Measurements from ENCODE around the gene FBXO46. TPM values are rescaled to one million over a fixed set of nuclear protein-coding genes. Genes with fewer than 3 reads are reported as not detected.
A peak's percentile ranks its signal among the peaks of the same experiment; 100 is the strongest.

The FBXO46 gene
- total RNA-seq, 1 experiment from 2014 or later = 43.9 TPM

GRCh38 chr19:45742969-45743368 is 12.3 kb upstream of the FBXO46 start:
- no peak overlapping the region for H2BK5ac ChIP-seq (ENCODE audit: insufficient read length, low read length)
- peak overlapping the region in 1 of 3 experiments; percentile 71; a peak in 1 of 7 replicates for H3K27ac Mint-ChIP-seq
- no peak overlapping the region for H4K91ac ChIP-seq (ENCODE audit: insufficient read length, low read depth, low read length)
- H3K4ac ChIP-seq (ENCODE audit: low read depth, low read length) = no peak overlapping the region
- no peak overlapping the region for H2BK120ac ChIP-seq (ENCODE audit: low read depth, low read length, poor library complexity, severe bottlenecking)
- H3K4me3 Mint-ChIP-seq = no peak overlapping the region
- no peaks in the 10 kb centered on the region for H4K20me1 ChIP-seq (ENCODE audit: control insufficient read depth, insufficient read depth, insufficient read length)
- no peak for TF ChIP-seq CTCF (conservative IDR thresholded peaks at IDR 0.05)
- no peak overlapping the region for H3K9ac ChIP-seq (ENCODE audit: extremely low read depth, insufficient read length, low read length)
- no peaks in the 10 kb centered on the region for H3K79me2 ChIP-seq (ENCODE audit: insufficient read depth, low read length)
- WGBS (ENCODE audit: extremely low coverage, insufficient read length, low lambda C conversion rate) = no CpG with 5 or more reads among the region's 4 CpGs
- no peaks in the 10 kb centered on the region for H3K9me3 ChIP-seq (ENCODE audit: control insufficient read depth, low read depth, low read length)
- no peaks in the 10 kb centered on the region for H3K23me2 ChIP-seq (ENCODE audit: insufficient read length, low read depth, low read length, poor library complexity, severe bottlenecking)
- H4K5ac ChIP-seq (ENCODE audit: insufficient read length, low read depth, low read length) = no peak overlapping the region
- H3K18ac ChIP-seq (ENCODE audit: insufficient read length, low read depth, low read length) = no peak overlapping the region
- H2BK15ac ChIP-seq (ENCODE audit: low read depth, low read length) = no peak overlapping the region
- no peak overlapping the region for H2BK20ac ChIP-seq (ENCODE audit: low read depth, low read length, poor library complexity, severe bottlenecking)
- H4K8ac ChIP-seq (replicated peaks; ENCODE audit: insufficient read length, low read depth, low read length) = no peak overlapping the region
- no peak overlapping the region for H3T11ph ChIP-seq (ENCODE audit: low read length)
- H3K14ac ChIP-seq (ENCODE audit: insufficient read depth, low read length) = no peak overlapping the region
- H3K23ac ChIP-seq (ENCODE audit: insufficient read length, low read depth, low read length) = no peak overlapping the region
- H3K56ac ChIP-seq (ENCODE audit: insufficient read length, low read depth, low read length) = no peak overlapping the region
- no peak overlapping the region for H2BK12ac ChIP-seq (ENCODE audit: insufficient read length, low read depth, low read length)
- H3K27ac ChIP-seq (ENCODE audit: insufficient read length, low read depth, low read length) = no peak overlapping the region
- no peaks in the 10 kb centered on the region for H3K9me3 Mint-ChIP-seq
- H3K4me1 ChIP-seq (ENCODE audit: insufficient read depth, low read length) = no peaks in the 10 kb centered on the region; the same call in 1 of the 2 replicates
- no peak for DNase-seq
- no peaks in the 10 kb centered on the region for H3K79me1 ChIP-seq (ENCODE audit: insufficient read depth, low read depth, low read length, poor library complexity, severe bottlenecking)
- no peak overlapping the region for H3K4me2 ChIP-seq (ENCODE audit: insufficient read depth, insufficient read length, low read length)
- H3K36me3 Mint-ChIP-seq (ENCODE audit: insufficient read depth in 1 of 3, low read depth in 3 of 3) = no peaks in the 10 kb centered on the region
- H2AK5ac ChIP-seq (ENCODE audit: insufficient read length, low read length) = no peak overlapping the region
- H3K4me1 Mint-ChIP-seq = peaks cover 5 to 8% of the 10 kb centered on the region in 2 experiments
- no peaks in the 10 kb centered on the region; the same call in 1 of the 2 replicates for H3K27me3 ChIP-seq (ENCODE audit: insufficient read depth, low read length)
- H3K27me3 Mint-ChIP-seq (ENCODE audit: low read depth) = peaks cover 19% of the 10 kb centered on the region
- no peak overlapping the region for H2AFZ ChIP-seq (ENCODE audit: low read length)
